ENCODE results near the gene HIP1.

HIP1 gene

DNA sequence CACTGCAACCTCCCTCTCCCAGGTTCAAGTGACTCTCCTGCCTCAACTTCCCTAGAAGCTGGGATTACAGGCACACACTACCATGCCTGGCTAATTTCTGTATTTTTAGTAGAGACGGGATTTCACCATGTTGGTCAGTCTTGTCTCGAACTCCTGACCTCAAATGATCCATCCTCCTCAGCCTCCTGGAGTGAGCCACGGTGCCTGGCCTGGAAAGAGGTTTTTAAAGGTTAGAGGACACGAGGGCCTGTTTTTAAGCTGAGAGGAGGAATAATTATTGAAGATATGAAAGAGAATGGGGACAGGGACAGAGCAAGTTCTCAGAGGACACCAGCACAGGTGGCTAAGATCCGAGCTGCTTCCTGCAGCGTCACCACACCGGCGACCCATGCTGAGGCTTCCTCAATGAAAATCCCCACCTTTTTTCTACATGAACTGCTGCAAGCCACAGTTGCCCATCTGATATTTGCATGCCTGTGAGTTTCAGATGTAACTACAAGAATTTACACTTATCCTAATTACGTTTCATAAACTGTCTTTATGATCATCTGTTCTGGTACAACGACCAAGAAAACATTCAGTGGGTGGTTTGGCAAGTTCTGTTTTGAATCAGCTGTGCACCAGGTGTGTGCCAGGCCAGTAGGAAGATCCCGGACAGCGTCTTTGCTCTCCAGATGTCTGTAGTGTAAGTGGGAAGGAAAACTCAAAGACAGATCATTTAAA, 76.0 kb downstream of the HIP1 start:
- no peak overlapping the region for H2BK12ac ChIP-seq (ENCODE audit: low read length)
- no peaks in the 10 kb centered on the region for H3K79me2 ChIP-seq (ENCODE audit: control insufficient read depth, insufficient read depth, low read length, poor library complexity)
- H3K79me1 ChIP-seq (ENCODE audit: low read length): no peaks in the 10 kb centered on the region
- no peak overlapping the region for H4K12ac ChIP-seq (ENCODE audit: low read depth, low read length)
- no peak for DNase-seq
- peaks cover 0 to 2% of the 10 kb centered on the region in 2 experiments for H3K4me1 ChIP-seq (ENCODE audit: control insufficient read depth in 1 of 2, insufficient read depth in 2 of 2, low read length in 2 of 2)
- no CpG with 5 or more reads among the region's 12 CpGs for WGBS (ENCODE audit: extremely low coverage, insufficient coverage, insufficient read length)
- H2BK5ac ChIP-seq (ENCODE audit: low read depth, low read length, poor library complexity): no peak overlapping the region
- no peaks in the 10 kb centered on the region for H3K36me3 ChIP-seq (ENCODE audit: control insufficient read depth in 1 of 2, insufficient read depth in 2 of 2, low read length in 2 of 2)
- H4K8ac ChIP-seq (ENCODE audit: low read depth, low read length): no peak overlapping the region
- H2AK5ac ChIP-seq (ENCODE audit: low read length): no peak overlapping the region
- H3K4me2 ChIP-seq (ENCODE audit: low read length): no peak overlapping the region
- no peak overlapping the region for H3K4ac ChIP-seq (ENCODE audit: low read depth, low read length)
- H3K9me3 ChIP-seq (ENCODE audit: insufficient read depth, low read depth, low read length): no peaks in the 10 kb centered on the region
- H3K4me3 ChIP-seq (ENCODE audit: low read depth, low read length): no peak overlapping the region
- no peak overlapping the region for H3K9ac ChIP-seq (ENCODE audit: low read length)
- no peak overlapping the region for H2BK120ac ChIP-seq (ENCODE audit: insufficient read depth, low read length, poor library complexity)
- H3K27ac ChIP-seq (ENCODE audit: low read depth, low read length): no peak overlapping the region
- H2AFZ ChIP-seq (ENCODE audit: insufficient read depth, low read length, poor library complexity): no peak overlapping the region
- H4K91ac ChIP-seq (ENCODE audit: low read depth, low read length): no peak overlapping the region
- no peak overlapping the region for H3K23ac ChIP-seq (ENCODE audit: low read length)
- no peak overlapping the region for H3K18ac ChIP-seq (ENCODE audit: low read length)
- no peak overlapping the region for H3K14ac ChIP-seq (ENCODE audit: low read length)
- H3K27me3 ChIP-seq (ENCODE audit: insufficient read depth, low read length): no peaks in the 10 kb centered on the region

DNA sequence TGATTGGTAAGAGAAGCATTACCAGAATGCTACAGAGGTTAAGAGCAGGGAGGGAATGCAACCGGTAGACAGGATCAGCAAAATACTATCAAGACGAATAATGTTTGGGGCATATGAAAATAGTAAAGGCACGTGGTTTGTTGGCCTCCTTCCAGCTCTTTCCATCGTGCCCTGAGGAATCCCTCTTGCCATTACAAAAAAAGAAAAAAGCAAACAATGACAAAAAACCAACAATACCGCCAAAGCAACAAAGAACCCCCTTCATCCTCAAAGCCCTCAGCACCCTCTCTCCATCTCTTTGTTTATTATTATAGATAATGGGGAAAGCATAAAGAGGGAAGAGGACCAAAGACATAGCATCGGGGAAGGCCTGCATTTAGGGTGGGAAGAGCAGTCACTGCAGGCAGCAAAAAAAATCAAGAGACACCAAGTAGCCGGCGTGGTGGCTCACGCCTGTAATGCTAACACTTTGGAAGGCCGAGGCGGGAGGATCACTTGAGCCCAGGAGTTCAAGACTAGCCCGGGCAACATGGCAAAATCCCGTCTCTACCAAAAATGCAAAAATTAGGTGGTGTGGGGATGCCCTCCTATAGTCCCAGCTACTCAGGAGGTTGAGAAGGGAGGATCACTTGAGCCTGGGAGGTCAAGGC, 78.0 kb downstream of the HIP1 start:
- H2AFZ ChIP-seq (ENCODE audit: insufficient read depth, low read length, poor library complexity): no peak overlapping the region
- H2AK5ac ChIP-seq (ENCODE audit: low read length): no peak overlapping the region
- H3K4me2 ChIP-seq (ENCODE audit: low read length): no peak overlapping the region
- no peak overlapping the region for H4K91ac ChIP-seq (ENCODE audit: low read depth, low read length)
- H3K9me3 ChIP-seq (ENCODE audit: insufficient read depth, low read depth, low read length): no peaks in the 10 kb centered on the region
- H3K79me1 ChIP-seq (ENCODE audit: low read length): no peaks in the 10 kb centered on the region
- no peak overlapping the region for H3K14ac ChIP-seq (ENCODE audit: low read length)
- no peak overlapping the region for H2BK120ac ChIP-seq (ENCODE audit: insufficient read depth, low read length, poor library complexity)
- H3K23ac ChIP-seq (ENCODE audit: low read length): no peak overlapping the region
- no peak overlapping the region for H3K4me3 ChIP-seq (ENCODE audit: low read depth, low read length)
- peaks cover 0 to 2% of the 10 kb centered on the region in 2 experiments for H3K4me1 ChIP-seq (ENCODE audit: control insufficient read depth in 1 of 2, insufficient read depth in 2 of 2, low read length in 2 of 2)
- no peak overlapping the region for H3K9ac ChIP-seq (ENCODE audit: low read length)
- H3K18ac ChIP-seq (ENCODE audit: low read length): no peak overlapping the region
- no peaks in the 10 kb centered on the region for H3K36me3 ChIP-seq (ENCODE audit: control insufficient read depth in 1 of 2, insufficient read depth in 2 of 2, low read length in 2 of 2)
- H3K4ac ChIP-seq (ENCODE audit: low read depth, low read length): no peak overlapping the region
- H4K12ac ChIP-seq (ENCODE audit: low read depth, low read length): no peak overlapping the region
- no peaks in the 10 kb centered on the region for H3K27me3 ChIP-seq (ENCODE audit: insufficient read depth, low read length)
- DNase-seq: no peak
- WGBS (ENCODE audit: extremely low coverage, insufficient coverage, insufficient read length): no CpG with 5 or more reads among the region's 13 CpGs
- no peak overlapping the region for H3K27ac ChIP-seq (ENCODE audit: low read depth, low read length)
- no peak overlapping the region for H2BK12ac ChIP-seq (ENCODE audit: low read length)
- no peak overlapping the region for H2BK5ac ChIP-seq (ENCODE audit: low read depth, low read length, poor library complexity)
- H4K8ac ChIP-seq (ENCODE audit: low read depth, low read length): no peak overlapping the region
- H3K79me2 ChIP-seq (ENCODE audit: control insufficient read depth, insufficient read depth, low read length, poor library complexity): no peaks in the 10 kb centered on the region

DNA sequence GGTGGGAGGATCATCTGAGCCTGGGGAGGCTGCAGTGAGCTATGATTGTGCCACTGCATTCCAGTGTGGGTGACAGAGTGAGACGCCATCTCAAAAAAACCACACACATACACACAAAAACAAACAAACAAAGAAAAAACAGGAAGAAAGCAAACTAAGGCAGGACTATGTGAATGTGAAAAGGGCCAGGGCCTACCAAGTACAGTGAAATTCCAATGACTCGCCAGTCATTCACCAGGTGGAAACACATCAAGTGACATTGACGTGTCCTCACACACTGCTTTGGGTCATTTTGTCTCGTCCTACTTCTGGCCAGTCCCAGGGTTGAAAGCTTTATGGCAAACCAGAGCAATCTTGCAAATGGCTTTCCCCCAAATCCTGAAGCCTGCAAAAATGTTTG, 79.9 kb downstream of the HIP1 start:
- no peak overlapping the region for H4K12ac ChIP-seq (ENCODE audit: low read depth, low read length)
- no peak overlapping the region for H3K18ac ChIP-seq (ENCODE audit: low read length)
- no peak overlapping the region for H3K14ac ChIP-seq (ENCODE audit: low read length)
- no peaks in the 10 kb centered on the region for H3K36me3 ChIP-seq (ENCODE audit: control insufficient read depth in 1 of 2, insufficient read depth in 2 of 2, low read length in 2 of 2)
- H2AK5ac ChIP-seq (ENCODE audit: low read length): no peak overlapping the region
- no peak overlapping the region for H4K91ac ChIP-seq (ENCODE audit: low read depth, low read length)
- H3K79me2 ChIP-seq (ENCODE audit: control insufficient read depth, insufficient read depth, low read length, poor library complexity): no peaks in the 10 kb centered on the region
- no peak overlapping the region for H2AFZ ChIP-seq (ENCODE audit: insufficient read depth, low read length, poor library complexity)
- no peaks in the 10 kb centered on the region for H3K27me3 ChIP-seq (ENCODE audit: insufficient read depth, low read length)
- no peak overlapping the region for H3K4me3 ChIP-seq (ENCODE audit: low read depth, low read length)
- peaks cover 0 to 2% of the 10 kb centered on the region in 2 experiments for H3K4me1 ChIP-seq (ENCODE audit: control insufficient read depth in 1 of 2, insufficient read depth in 2 of 2, low read length in 2 of 2)
- no peak overlapping the region for H2BK120ac ChIP-seq (ENCODE audit: insufficient read depth, low read length, poor library complexity)
- no peak overlapping the region for H3K9ac ChIP-seq (ENCODE audit: low read length)
- H3K4ac ChIP-seq (ENCODE audit: low read depth, low read length): no peak overlapping the region
- no peak overlapping the region for H4K8ac ChIP-seq (ENCODE audit: low read depth, low read length)
- H3K9me3 ChIP-seq (ENCODE audit: insufficient read depth, low read depth, low read length): no peaks in the 10 kb centered on the region
- DNase-seq: peak in 1 of 2 donors; percentile 33
- no peak overlapping the region for H2BK5ac ChIP-seq (ENCODE audit: low read depth, low read length, poor library complexity)
- H2BK12ac ChIP-seq (ENCODE audit: low read length): no peak overlapping the region
- no peaks in the 10 kb centered on the region for H3K79me1 ChIP-seq (ENCODE audit: low read length)
- WGBS (ENCODE audit: extremely low coverage, insufficient coverage, insufficient read length): no CpG with 5 or more reads among the region's 4 CpGs
- no peak overlapping the region for H3K4me2 ChIP-seq (ENCODE audit: low read length)
- no peak overlapping the region for H3K23ac ChIP-seq (ENCODE audit: low read length)
- no peak overlapping the region for H3K27ac ChIP-seq (ENCODE audit: low read depth, low read length)

DNA sequence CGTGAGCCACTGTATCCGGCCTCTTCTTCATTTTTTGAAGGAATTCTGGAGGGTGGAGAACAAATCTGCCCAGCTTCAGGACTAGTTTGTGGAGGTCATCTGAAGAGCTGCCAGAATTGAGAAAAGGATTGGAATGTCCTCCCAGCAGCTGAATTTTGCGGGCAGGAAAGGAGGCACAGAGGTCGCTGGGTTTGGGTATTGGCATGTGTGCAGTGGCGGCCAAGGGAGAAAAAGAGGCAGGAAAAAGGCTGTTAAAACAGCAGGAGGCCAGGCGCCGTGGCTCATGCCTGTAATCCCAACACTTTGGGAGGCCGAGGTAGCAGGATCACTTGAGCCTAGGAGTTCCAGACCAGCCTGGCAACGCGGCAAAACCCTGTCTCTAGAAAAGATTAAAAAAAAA, 80.4 kb downstream of the HIP1 start:
- Histone ChIP-seq H3K36me3 (ENCODE audit: control insufficient read depth in 1 of 2, insufficient read depth in 2 of 2, low read length in 2 of 2) (no peaks in the 10 kb centered on the region), H3K18ac (ENCODE audit: low read length) (no peak overlapping the region), H3K27ac (ENCODE audit: low read depth, low read length) (no peak overlapping the region), H2BK5ac (ENCODE audit: low read depth, low read length, poor library complexity) (no peak overlapping the region), H3K9me3 (ENCODE audit: insufficient read depth, low read depth, low read length) (no peaks in the 10 kb centered on the region), H3K14ac (ENCODE audit: low read length) (no peak overlapping the region), H3K4ac (ENCODE audit: low read depth, low read length) (no peak overlapping the region), H3K23ac (ENCODE audit: low read length) (no peak overlapping the region), H2AFZ (ENCODE audit: insufficient read depth, low read length, poor library complexity) (no peak overlapping the region), H4K91ac (ENCODE audit: low read depth, low read length) (no peak overlapping the region), H3K4me3 (ENCODE audit: low read depth, low read length) (no peak overlapping the region), H3K4me2 (ENCODE audit: low read length) (no peak overlapping the region), H3K9ac (ENCODE audit: low read length) (no peak overlapping the region), H3K27me3 (ENCODE audit: insufficient read depth, low read length) (no peaks in the 10 kb centered on the region), H3K79me1 (ENCODE audit: low read length) (no peaks in the 10 kb centered on the region), H4K12ac (ENCODE audit: low read depth, low read length) (no peak overlapping the region), H2AK5ac (ENCODE audit: low read length) (no peak overlapping the region), H2BK12ac (ENCODE audit: low read length) (no peak overlapping the region), H3K79me2 (ENCODE audit: control insufficient read depth, insufficient read depth, low read length, poor library complexity) (no peaks in the 10 kb centered on the region), H4K8ac (ENCODE audit: low read depth, low read length) (no peak overlapping the region), H2BK120ac (ENCODE audit: insufficient read depth, low read length, poor library complexity) (no peak overlapping the region), H3K4me1 (ENCODE audit: control insufficient read depth in 1 of 2, insufficient read depth in 2 of 2, low read length in 2 of 2) (peaks cover 0 to 2% of the 10 kb centered on the region in 2 experiments)
- WGBS (ENCODE audit: extremely low coverage, insufficient coverage, insufficient read length): no CpG with 5 or more reads among the region's 10 CpGs
- peak in 1 of 2 donors; percentile 24 for DNase-seq

Measured in trophoblast cell (in vitro differentiated cells and primary cell).